PC-3 (cell line): ENCODE measurements around the gene STAT3. TPM values are rescaled to one million over a fixed set of nuclear protein-coding genes. Genes with fewer than 3 reads are reported as not detected.

Source experiments
- ATAC-seq: fragments of 200-7000 bp; cut with Tn5 transposase; 2 replicates; pipeline ENCODE4 v1.9.1; 2020; ENCODE audit warnings: mild to moderate bottlenecking, moderate library complexity
- BruUV-seq: library from RNA; stranded (reverse); fragments of 400-500 nt; replicated peaks from 2 replicates; lab custom pipeline; 2021; lab: Mats Ljungman, UMichigan
- CTCF ChIA-PET: fragments of 300-600 bp; sonication (Branson Sonifier 250); formaldehyde crosslinking; loops from one replicate; lab custom pipeline; 2022; ENCODE audit warnings: antibody characterized with exemption; lab: Charles Lee
- POLR2A ChIA-PET: fragments of 300-600 bp; sonication (Branson Sonifier 250); formaldehyde crosslinking; loops from one replicate; lab custom pipeline; 2022; ENCODE audit warnings: antibody characterized with exemption; ENCODE audit not compliant: unreplicated experiment; lab: Charles Lee
- DNase-seq: peaks from one replicate; pipeline ENCODE4 v3.0.0-alpha.2; 2015
- H2AFZ ChIP-seq: fragments of 300-600 bp; sonication (generic); 2 replicates; pipeline ENCODE4 v1.6.0; 2016; ENCODE audit warnings: antibody characterized with exemption, low read length
- H3F3A ChIP-seq: fragments of 300-600 bp; sonication (generic); one replicate; pipeline ENCODE4 v1.6.0; 2017; ENCODE audit warnings: antibody characterized with exemption, low read length, control low read depth, mild to moderate bottlenecking; ENCODE audit not compliant: unreplicated experiment
- H3K27ac ChIP-seq: fragments of 300-600 bp; sonication (generic); 2 replicates; pipeline ENCODE4 v1.5.1; 2016; ENCODE audit warnings: mild to moderate bottlenecking, low read length
- H3K27me3 ChIP-seq: fragments of 300-600 bp; sonication (generic); 2 replicates; pipeline ENCODE4 v1.6.1; 2016; ENCODE audit warnings: low read length, mixed read lengths
- H3K36me3 ChIP-seq: fragments of 300-600 bp; sonication (generic); 2 replicates; pipeline ENCODE4 v1.6.1; 2016; ENCODE audit warnings: low read depth, mixed run types, low read length, mixed read lengths
- H3K4me1 ChIP-seq: fragments of 300-600 bp; sonication (generic); 2 replicates; pipeline ENCODE4 v1.5.1; 2016; ENCODE audit warnings: low read length; ENCODE audit not compliant: insufficient read depth
- H3K4me2 ChIP-seq: fragments of 300-600 bp; sonication (generic); 2 replicates; pipeline ENCODE4 v1.6.0; 2016; ENCODE audit warnings: low read length
- H3K4me3 ChIP-seq: fragments of 300-600 bp; sonication (generic); 2 replicates; pipeline ENCODE4 v1.5.1; 2016; ENCODE audit warnings: mild to moderate bottlenecking, low read length, mixed read lengths
- H3K79me2 ChIP-seq: fragments of 300-600 bp; sonication (generic); 2 replicates; pipeline ENCODE4 v1.6.1; 2017; ENCODE audit warnings: low read length, mixed read lengths
- H3K9ac ChIP-seq: fragments of 300-600 bp; sonication (generic); 2 replicates; pipeline ENCODE4 v1.6.0; 2016; ENCODE audit warnings: mild to moderate bottlenecking, low read length
- H3K9me2 ChIP-seq: fragments of 300-600 bp; sonication (generic); replicated peaks from 2 replicates; pipeline ENCODE4 v1.6.1; 2016; ENCODE audit warnings: mixed run types, low read length, mixed read lengths
- H3K9me3 ChIP-seq: fragments of 300-600 bp; sonication (generic); 2 replicates; pipeline ENCODE4 v1.6.1; 2016; ENCODE audit warnings: low read length, mixed read lengths
- H4K20me1 ChIP-seq: fragments of 300-600 bp; sonication (generic); 2 replicates; pipeline ENCODE4 v1.6.1; 2016; ENCODE audit warnings: low read length, mixed read lengths
- EZH2 ChIP-seq: fragments of 300-600 bp; sonication (generic); IDR thresholded peaks from one replicate; pipeline ENCODE4 v1.6.1; 2017; ENCODE audit warnings: antibody characterized with exemption, mild to moderate bottlenecking, low read length; ENCODE audit not compliant: unreplicated experiment
- EZH2phosphoT487 ChIP-seq: fragments of 300-600 bp; sonication (generic); IDR thresholded peaks from 2 replicates; pipeline ENCODE4 v1.6.1; 2018; ENCODE audit warnings: mild to moderate bottlenecking, antibody characterized with exemption, low read length, borderline replicate concordance
- intact Hi-C: fragments of 100-400 bp; cut with micrococcal nuclease; formaldehyde crosslinking; loops from 2 replicates; pipeline ENCODE4 v1.9.0; 2023
- total RNA-seq: library from RNA; depleted of rRNA; stranded (reverse); fragments of >200 nt; gene quantifications from 2 replicates; pipeline ENCODE4 v1.2.3, GENCODE V29; 2014
- TF ChIP-seq, protein P1 (sequence below): fragments of 300-600 bp; sonication (generic); conservative IDR thresholded peaks from 2 replicates; pipeline ENCODE4 v1.5.1; 2017; ENCODE audit warnings: antibody characterized with exemption, low read depth, mild to moderate bottlenecking, low read length

STAT3 gene
- total RNA-seq, 1 experiment from 2014 or later: not detected

GRCh38 chr17:42288803-42289610, 99.2 kb downstream of the STAT3 start:
- ATAC-seq (no peak), DNase-seq (no peak)
- Histone ChIP-seq H3K4me2 (no peak overlapping the region), H2AFZ (no peak overlapping the region), H3K27me3 (no peaks in the 10 kb centered on the region), H3K9me2 (no peaks in the 10 kb centered on the region), H3K79me2 (no peaks in the 10 kb centered on the region), H3K9ac (no peak overlapping the region), H3K4me1 (no peaks in the 10 kb centered on the region), H4K20me1 (no peaks in the 10 kb centered on the region), H3F3A (no peaks in the 10 kb centered on the region), H3K36me3 (no peaks in the 10 kb centered on the region), H3K9me3 (no peaks in the 10 kb centered on the region), H3K27ac (no peak overlapping the region), H3K4me3 (no peak overlapping the region)
- ChIA-PET CTCF (no interaction called here), POLR2A (no interaction called here)
- BruUV-seq: no TSS peak
- intact Hi-C loops: no loop called here
- no peak for TF ChIP-seq EZH2
- TF ChIP-seq, protein P1, sequence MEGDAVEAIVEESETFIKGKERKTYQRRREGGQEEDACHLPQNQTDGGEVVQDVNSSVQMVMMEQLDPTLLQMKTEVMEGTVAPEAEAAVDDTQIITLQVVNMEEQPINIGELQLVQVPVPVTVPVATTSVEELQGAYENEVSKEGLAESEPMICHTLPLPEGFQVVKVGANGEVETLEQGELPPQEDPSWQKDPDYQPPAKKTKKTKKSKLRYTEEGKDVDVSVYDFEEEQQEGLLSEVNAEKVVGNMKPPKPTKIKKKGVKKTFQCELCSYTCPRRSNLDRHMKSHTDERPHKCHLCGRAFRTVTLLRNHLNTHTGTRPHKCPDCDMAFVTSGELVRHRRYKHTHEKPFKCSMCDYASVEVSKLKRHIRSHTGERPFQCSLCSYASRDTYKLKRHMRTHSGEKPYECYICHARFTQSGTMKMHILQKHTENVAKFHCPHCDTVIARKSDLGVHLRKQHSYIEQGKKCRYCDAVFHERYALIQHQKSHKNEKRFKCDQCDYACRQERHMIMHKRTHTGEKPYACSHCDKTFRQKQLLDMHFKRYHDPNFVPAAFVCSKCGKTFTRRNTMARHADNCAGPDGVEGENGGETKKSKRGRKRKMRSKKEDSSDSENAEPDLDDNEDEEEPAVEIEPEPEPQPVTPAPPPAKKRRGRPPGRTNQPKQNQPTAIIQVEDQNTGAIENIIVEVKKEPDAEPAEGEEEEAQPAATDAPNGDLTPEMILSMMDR: no peak
- no peak for TF ChIP-seq EZH2phosphoT487

- Histone ChIP-seq H3K27me3 (no peaks in the 10 kb centered on the region), H2AFZ (no peak within 1 kb of the TSS), H3K9me3 (no peaks in the 10 kb centered on the region), H3K9me2 (no peaks in the 10 kb centered on the region), H3K9ac (no peak within 1 kb of the TSS), H3K4me2 (no peak within 1 kb of the TSS), H3K79me2 (no peaks in the 10 kb centered on the region), H3F3A (no peaks in the 10 kb centered on the region), H3K27ac (no peak within 1 kb of the TSS), H4K20me1 (no peaks in the 10 kb centered on the region), H3K4me1 (no peaks in the 10 kb centered on the region), H3K4me3 (no peak within 1 kb of the TSS), H3K36me3 (no peaks in the 10 kb centered on the region)
- ATAC-seq (no peak), DNase-seq (no peak)
- no TSS peak for BruUV-seq
- ChIA-PET CTCF (no interaction called here), POLR2A (no interaction called here)
- intact Hi-C loops: no loop called here
- TF ChIP-seq, protein P1: no peak
- TF ChIP-seq EZH2: no peak
- TF ChIP-seq EZH2phosphoT487: no peak
Observed at GRCh38 chr17:42287977-42288802, 100.1 kb downstream of the STAT3 start, which contains the start of gene STAT5A. Gene STAT5A (plus strand): TSS chr17:42288498. CDS start chr17:42289412, 914 bp downstream.
